HG03354 (cell line): ENCODE results near the gene EMB.
"Not testable (repeated sequence)": the region's sequence is repeated elsewhere in the genome, so short reads cannot be mapped to it uniquely, and the experiment has no call there.

Source experiments
- ATAC-seq: cut with Tn5 transposase; IDR thresholded peaks from one replicate; pipeline ENCODE4 v1.9.1; 2021; ENCODE audit warnings: mild to moderate bottlenecking; ENCODE audit not compliant: unreplicated experiment, poor library complexity, severe bottlenecking

EMB gene

GRCh38 chr5:50423100-50423799 lies 17.8 kb downstream of the EMB start:
- not testable (repeated sequence) for ATAC-seq

GRCh38 chr5:50421184-50421950 lies 19.7 kb downstream of the EMB start:
- not testable (repeated sequence) for ATAC-seq

DNA sequence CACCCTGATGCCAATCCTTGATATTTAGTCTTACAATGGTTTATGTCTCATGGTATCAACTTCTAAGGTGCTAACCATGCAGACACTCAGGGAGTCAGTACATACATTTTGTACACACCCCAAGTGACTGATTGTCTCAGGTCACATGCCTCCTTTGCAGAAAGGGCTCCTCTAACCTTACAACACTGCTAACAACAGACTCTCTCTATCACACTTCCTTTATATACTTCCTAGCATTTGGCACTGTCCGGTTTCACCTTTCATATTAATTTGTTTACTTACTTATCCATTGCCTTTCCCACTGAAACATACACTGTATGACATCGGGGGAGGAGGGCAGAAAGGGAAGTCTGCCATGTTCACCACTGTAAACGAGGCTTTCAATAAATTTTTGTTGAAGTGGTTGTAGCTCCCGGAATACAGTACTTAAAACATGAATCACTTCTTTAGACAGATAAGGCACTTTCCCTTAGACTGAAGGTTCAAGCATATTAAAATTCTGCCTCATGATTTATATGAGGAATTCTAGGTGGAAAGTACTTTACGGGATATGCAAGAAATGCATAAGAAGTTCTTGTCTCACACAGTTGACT lies 20.6 kb downstream of the EMB start:
- no peak for ATAC-seq

DNA sequence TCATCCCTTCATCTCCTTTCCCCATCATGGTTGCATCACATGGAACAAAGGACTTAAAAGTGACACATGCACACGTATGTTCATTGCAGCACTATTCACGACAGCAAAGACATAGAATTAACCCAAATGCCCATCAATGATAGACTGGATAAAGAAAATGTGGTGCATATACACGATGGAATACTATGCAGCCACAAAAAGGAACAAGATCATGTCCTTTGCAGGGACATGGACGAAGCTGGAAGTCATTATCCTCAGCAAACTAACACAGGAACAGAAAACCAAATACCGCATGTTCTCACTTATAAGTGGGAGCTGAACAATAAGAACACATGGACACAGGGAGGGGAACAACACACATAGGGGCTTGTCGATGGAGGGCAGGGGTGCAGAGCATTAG lies 21.4 kb downstream of the EMB start:
- not testable (repeated sequence) for ATAC-seq

- peak; percentile 18 for ATAC-seq
Observed at GRCh38 chr5:50416637-50417036, 24.5 kb downstream of the EMB start.

- ATAC-seq, result peak; percentile 95
Observed at GRCh38 chr5:50415912-50416311, 25.2 kb downstream of the EMB start.

DNA sequence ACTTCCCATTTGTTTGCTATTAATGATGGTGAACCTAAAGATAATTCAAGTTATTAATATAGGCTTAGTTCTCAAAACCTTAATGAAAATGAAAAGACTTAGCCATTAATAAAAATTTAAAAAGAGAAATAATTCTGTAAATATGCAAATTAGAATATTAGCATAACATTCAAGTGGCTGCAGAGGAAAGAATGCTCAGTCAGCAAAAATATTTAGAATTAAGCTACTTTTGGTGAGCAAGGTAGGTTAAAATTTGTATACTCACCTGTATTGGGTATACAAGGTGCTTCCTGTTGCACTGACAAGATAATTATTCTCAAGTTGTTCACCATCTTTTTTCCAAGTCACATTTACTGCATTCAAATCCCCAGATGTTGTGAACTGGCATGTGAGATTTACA lies 30.2 kb downstream of the EMB start:
- not testable (repeated sequence) for ATAC-seq

DNA sequence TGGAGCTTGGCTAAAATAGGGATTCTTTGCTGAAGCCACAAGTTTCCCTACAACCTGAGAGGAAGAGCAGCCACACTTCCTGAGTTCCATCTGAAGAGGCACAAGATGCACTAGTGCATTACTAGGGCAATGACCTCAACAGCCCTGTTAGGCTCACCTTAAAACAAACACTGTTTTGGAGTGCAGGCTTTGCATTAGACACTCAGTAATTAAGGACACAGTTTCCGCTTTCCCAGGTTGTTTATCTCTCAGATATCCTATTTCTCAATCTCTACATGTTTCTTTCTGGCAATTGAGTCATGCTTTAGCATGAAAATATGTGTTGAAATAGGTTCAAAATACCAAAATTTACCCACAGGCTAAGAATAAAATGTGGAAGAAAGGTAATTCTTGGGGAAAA lies 34.2 kb downstream of the EMB start:
- ATAC-seq, result no peak

DNA sequence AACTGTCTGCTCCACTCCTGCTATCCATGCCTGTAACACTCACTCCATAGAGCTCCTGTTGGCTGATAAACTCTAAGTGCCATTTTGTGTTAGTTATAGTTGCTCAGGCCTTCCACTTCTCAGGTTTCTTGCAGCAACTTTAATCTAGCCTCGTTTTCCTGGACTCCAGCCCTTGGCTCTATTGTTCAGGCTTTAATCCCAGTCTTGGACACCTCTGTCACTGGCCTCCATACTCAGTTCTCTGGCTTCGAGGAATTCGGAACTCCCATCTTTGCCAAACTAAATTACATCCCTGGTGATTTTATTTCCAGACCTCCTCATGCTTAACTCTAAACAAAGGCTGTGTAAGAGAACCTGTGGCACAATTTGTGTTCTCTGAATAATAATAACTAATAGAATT lies 39.8 kb downstream of the EMB start:
- no peak for ATAC-seq

DNA sequence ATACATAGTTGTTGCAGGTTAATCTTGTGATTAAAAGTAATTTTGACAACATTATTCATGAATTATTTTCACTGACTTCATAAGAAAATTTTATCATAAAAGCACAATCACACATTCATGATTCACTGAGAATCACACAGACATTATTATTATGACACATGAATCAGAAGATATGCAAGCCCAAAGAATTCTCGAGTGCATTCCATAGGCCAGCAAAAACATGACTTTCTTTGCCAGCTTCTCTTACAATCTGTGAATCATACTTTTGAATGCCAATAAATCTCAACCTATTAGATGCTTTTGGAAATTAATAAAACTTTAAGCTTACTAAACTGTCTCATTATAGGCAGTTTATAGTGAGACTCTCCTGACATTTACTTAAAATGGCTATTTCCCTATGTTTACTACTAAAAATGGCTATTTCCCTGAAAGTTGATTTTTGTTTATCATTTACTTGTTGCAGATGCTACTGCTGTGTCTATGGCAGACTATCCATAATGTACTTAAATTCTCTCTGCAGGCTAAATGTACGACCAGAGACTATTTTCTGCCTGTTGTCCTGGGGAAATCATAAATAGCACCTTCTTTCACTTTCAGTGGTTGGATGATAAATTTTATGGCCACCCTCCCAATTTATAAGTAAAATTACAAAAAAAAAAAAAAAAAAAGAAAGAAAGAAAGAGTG lies 47.0 kb downstream of the EMB start:
- ATAC-seq, result not testable (repeated sequence)

GRCh38 chr5:50392289-50392688 lies 48.8 kb downstream of the EMB start:
- ATAC-seq, result not testable (repeated sequence)

GRCh38 chr5:50384381-50384780 lies 56.7 kb downstream of the EMB start:
- not testable (repeated sequence) for ATAC-seq

DNA sequence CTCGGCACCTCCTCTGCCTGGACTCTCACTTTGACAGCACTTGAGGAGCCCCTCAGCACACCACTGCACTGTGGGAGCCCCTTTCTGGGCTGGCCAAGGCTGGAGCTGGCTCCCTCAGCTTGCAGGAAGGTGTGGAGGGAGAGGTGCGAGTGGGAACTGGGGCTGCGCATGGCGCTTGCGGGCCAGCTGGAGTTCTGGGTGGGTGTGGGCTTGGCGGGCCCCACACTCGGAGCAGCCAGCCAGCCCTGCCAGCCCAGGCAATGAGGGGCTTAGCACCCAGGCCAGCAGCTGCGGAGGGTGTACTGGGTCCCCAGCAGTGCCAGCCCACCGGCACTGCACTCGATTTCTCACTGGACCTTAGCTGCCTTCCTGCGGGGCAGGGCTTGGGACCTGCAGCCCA lies 64.4 kb downstream of the EMB start:
- ATAC-seq, result not testable (repeated sequence)

DNA sequence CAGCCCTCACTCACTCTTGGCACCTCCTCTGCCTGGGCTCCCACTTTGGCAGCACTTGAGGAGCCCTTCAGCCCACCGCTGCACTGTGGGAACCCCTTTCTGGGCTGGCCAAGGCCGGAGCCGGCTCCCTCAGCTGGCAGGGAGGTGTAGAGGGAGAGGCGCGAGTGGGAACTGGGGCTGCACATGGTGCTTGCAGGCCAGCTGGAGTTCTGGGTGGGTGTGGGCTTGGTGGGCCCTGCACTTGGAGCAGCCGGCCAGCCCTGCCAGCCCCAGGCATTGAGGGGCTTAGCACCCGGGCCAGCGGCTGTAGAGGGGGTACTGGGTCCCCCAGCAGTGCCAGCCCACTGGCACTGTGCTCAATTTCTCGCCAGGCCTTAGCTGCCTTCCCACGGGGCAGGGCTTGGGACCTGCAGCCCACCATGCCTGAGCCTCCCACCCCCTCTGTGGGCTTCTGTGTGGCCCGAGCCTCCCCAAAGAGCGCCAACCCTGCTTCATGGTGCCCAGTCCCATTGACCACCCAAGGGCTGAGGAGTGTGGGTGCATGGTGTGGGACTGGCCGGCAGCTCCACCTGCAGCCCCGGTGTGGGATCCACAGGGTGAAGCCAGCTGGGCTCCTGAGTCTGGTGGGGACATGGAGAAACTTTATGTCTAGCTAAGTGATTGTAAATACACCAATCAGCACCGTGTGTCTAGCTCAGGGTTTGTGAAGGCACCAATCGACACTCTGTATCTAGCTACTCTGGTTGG lies 71.6 kb downstream of the EMB start:
- ATAC-seq, result not testable (repeated sequence)

- ATAC-seq, result no peak
Observed at GRCh38 chr5:50365426-50366251, 75.4 kb downstream of the EMB start.

DNA sequence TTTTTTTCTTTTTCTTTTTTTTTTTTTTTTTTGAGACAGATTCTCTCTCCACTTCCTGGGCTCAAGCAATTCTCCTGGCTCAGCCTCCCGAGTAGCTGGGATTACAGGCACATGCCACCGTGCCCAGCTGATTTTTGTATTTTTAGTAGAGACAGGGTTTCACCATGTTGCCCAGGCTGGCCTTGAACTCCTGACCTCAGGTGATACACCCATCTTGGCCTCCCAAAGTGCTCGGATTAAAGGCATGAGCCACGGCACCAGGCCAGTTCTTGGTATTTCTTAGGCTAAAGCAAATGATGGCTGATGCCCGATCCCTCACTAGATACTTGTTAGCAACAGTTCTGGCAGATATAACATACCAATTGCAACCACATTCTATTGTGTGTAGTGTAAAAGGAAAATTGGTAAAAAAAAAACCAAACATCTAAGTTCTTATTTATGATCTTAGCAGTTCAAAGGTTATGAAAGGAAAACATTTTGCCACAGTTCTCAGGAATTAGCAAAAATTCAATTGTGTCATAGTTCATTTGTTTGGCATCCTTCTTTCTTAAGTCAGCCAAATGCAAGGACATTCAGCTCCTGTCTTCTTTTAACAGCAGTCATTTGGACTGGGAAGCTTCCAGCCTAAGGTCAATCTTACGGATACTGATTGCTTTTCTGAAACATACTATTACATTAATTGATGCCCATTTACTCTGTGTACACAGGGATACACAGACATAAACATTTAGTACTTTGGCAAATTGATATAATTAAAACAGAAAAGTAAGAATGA lies 76.4 kb downstream of the EMB start:
- ATAC-seq, result not testable (repeated sequence)

- ATAC-seq, result no peak
Observed at GRCh38 chr5:50359187-50359586, 81.9 kb downstream of the EMB start.

- ATAC-seq, result no peak
Observed at GRCh38 chr5:50352382-50352781, 88.7 kb downstream of the EMB start.
